ENCODE measurements around the gene IGSF6.

Gene IGSF6

GRCh38 chr16:21589551-21589950, 62.9 kb downstream of the IGSF6 start:
- TF ChIP-seq SIN3A (IDR thresholded peaks at IDR 0.05; ENCODE audit: borderline replicate concordance, insufficient read depth, low read length) (no peak), REST (IDR thresholded peaks at IDR 0.05; ENCODE audit: insufficient read depth in 1 of 2, low read depth in 2 of 2, low read length in 2 of 2) (no peak), POLR2AphosphoS5 (IDR thresholded peaks at IDR 0.05; ENCODE audit: low read depth, low read length) (no peak), TAF1 (IDR thresholded peaks at IDR 0.05; ENCODE audit: borderline replicate concordance, insufficient read depth, low read length) (no peak), FOXP2 (optimal IDR thresholded peaks at IDR 0.05; ENCODE audit: borderline replicate concordance, extremely low read depth, extremely low read length, insufficient read depth) (no peak)

All from PFSK-1 (cell line).